HG03280 (cell line): ENCODE measurements around the gene AFF2.

Experiments used
- ATAC-seq: cut with Tn5 transposase; IDR thresholded peaks from one replicate; pipeline ENCODE4 v1.9.1; 2021; ENCODE audit warnings: mild to moderate bottlenecking, moderate library complexity; ENCODE audit not compliant: unreplicated experiment

The AFF2 gene

DNA sequence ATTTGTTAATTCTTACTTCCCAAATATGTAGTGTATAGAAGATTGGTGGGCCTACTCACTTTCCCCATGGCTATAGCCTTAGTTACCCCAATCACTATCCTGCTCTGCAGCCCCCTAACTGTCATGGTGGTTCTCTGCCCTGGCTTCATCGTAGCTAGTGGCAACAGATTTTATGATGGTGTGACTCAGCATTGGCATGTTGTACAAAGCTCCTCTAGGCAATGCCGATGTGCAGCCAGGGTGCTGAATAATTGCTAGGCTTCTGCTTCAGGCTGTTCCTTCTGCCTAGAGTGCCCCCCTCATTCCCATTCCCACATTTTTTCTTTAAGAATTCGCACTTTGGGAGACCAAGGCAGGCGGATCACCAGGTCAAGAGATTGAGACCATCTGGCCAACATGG is 35.2 kb downstream of the AFF2 start:
- ATAC-seq, result no peak

DNA sequence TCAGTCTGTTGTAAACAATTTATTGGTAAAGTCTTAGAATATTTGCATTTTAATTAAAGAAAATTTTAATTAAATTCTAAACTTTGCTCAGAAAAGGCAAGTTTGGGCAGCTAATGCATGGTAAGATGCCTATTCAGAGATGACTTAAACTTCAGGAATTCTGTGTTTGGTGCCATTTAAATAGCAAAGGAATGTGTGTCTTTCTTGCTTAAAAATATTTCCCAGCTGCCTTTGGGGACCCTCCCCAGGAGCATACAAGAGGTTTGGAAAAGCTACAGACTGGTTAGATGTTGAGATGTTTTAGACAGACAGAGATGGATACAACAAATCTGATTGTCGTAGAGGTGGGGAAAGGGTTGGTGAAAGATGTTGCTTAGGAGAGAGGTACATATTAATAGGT is 36.5 kb downstream of the AFF2 start:
- ATAC-seq, result no peak

DNA sequence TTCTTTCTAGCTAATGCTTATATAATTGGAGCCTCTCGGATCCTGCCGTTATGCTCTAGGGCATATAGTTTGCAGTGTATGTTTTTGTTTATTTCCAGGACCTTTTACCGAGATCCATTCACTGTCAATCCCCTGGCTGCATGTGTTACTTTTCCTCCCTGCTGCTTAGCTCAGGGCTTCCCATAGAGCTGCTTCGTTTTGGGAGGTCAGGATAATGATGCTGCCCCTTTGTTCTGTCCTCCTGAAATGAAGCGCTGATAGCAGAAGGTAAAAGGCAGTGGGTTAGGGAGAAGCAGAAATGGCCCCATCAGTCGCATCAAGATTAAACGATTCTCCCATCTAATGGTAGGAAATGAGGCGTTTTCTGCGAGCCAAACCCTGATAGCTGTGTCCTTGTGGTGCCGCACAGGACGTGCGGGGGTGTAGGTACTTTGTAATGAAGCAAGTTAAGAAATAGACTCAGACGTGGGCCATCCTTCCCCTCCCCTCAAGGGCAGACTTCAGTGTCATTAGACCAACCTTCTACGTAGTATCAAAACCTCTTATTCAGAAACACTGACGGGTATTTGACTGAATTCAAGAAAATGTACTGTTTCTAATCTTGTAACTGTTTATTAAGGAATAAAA is 37.3 kb downstream of the AFF2 start:
- no peak for ATAC-seq

DNA sequence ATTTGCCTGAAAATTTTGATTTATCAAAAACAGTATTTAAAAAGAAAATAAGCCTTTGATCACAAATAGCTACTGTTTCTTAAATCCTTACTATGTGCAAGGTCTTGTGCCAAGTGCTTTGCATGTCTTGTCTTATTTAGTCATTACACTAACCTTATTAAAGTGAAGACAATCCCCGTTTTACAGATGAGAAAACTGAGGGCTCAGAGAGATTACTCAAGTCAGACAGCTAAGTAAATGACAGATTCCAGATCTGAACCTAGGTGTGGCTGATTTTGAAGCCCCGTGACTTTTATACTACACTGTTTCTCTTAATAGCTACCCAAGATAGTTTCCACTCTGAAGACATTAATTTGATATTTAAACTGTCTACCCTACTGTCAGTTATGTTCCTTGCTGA is 38.2 kb downstream of the AFF2 start:
- no peak for ATAC-seq

DNA sequence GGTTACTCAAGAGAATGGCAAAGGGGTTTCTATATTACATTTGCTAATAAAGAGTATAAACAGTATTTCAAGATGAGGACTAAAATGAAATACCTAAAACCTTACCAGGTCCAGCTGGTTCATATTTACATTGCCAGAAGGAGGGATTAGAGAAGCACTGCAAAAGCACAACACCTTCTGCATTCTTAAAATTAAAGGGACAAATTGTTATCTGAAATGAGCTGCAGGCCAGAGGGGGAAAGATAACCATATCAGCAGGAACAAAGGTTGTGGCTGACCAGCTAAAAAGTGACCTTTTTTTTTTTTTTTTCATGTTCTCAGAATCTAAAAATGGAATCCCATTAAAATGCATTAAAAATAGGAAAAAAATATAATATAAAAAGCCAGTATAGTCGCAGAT is 39.7 kb downstream of the AFF2 start:
- no peak for ATAC-seq

DNA sequence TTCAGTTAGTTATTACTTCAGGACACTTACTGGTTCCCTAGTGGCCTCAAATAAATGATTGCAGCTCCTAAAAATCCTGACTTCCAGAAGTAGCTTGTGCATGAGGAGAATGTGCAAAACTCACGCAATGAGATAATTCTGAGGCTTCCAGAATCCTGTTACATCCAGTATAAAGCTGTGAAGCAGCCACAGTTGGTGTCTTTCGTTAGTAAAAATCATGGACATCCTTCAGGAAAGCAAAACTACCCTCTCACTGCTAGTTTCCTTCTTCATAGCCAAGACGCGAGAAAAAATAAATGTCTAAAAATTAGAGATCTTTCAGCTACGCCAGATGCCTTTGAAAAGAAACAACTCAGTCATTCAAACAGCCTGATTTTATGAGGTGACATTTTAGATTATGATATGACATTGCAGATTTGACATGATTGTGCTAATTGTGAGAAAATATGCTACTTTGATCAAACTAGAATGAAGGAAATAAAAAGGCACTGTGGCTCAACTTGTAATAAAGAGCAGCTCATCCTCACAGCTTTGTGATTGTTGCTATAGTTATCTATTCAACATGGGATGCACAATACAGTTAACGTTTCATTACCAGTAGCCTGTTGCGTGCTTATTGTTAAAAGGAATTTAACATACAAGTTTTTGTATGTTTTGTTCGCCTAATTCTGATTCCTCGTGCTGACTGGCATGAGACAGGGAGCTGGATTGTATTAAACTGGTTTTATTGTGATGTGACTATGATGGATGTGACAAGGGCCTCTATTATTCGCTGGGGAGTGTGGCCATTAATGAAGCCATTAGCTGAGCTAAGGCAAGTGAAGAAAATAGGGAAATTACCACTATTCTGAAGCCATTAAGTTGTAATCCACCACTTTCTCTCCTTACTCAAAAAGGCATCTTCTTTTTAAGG is 40.5 kb downstream of the AFF2 start:
- no peak for ATAC-seq

DNA sequence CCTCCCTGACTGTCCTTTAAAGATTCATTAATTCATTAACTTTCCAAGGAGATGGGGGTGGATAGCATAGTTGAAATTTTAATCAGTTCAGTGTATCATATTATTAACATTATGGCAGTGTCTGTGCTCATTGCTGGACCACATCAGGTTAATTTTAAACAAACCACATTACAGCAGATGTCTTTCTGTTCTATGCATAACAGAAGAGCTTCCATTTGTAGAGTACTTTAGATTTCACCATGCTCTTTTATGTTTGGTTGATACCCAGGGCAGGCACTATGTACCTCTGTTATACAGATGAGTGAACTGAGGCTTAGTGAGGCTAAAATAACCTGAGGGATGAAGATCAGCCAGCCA is 41.1 kb downstream of the AFF2 start:
- no peak for ATAC-seq

DNA sequence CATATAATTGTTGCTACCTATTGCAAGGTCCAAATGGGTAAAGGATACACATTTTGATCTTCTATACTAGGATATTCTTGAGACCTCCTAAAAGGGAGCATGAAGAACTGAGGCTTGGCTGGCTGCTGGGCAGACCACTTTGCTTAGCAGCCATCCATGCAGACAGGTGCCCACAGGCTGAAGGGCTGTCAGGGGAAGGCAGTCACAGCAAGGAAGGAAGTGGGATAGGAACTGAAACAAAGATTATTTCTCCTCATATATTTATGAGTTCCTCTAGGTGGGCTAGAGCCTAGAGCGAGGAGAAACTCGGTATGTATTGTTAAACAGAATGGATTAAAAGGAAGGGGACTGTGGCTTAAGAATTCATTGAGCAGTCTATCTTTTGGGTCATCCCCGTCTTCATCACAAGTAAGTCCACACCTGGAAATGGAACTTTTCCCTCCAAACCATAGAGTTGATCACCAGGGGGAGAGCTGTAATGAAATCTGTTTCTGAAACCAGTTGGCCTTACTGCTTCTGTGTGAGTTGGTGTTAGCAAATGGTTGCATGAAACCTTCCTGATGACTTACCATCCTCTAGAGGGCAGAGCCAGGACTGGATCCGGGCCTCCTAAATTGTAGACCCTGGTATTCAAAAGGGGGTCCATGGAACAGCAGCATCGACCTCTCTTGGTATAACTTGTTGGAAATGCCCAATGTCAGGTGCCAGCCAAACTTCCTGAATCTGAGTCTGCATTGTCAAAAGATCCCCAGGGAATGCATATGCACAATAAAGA is 42.3 kb downstream of the AFF2 start:
- ATAC-seq, result no peak

DNA sequence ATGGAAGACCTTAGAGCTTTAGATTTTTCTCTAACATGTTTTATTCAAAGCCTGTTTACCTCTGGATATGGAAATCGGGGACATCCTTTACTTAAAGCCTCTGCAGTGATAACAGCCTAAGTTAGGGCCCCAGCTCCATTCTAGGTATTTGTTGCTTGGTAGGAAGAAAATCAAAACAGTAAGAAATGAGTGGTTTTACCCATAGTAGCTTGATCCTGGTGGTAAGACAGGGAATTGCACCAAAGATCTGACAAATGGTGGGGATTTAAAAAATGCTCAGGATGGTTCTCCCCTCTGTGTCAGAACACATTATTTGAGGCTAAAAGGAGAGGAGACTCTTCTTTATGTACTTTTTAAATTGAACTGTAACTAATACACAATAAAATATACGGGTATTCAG is 52.4 kb downstream of the AFF2 start:
- ATAC-seq, result no peak

DNA sequence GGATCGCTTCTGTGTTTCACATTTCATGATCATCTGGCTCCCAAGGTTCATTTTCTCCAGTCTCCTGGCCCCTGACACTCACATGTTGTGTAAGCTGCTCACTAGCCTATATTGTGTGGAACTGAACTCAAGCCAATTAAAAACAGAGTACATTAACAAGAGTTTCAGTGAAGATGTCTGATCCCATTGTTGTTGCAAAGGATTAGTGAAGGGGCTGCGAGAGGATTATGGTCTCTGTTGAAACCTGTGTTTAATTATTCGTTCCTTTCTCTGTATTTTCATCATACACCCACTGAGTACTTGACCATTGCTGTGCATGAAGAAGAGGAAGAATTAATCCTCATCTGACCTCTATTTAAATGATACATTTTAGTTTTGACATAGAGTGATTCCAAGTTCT is 54.7 kb downstream of the AFF2 start:
- no peak for ATAC-seq

DNA sequence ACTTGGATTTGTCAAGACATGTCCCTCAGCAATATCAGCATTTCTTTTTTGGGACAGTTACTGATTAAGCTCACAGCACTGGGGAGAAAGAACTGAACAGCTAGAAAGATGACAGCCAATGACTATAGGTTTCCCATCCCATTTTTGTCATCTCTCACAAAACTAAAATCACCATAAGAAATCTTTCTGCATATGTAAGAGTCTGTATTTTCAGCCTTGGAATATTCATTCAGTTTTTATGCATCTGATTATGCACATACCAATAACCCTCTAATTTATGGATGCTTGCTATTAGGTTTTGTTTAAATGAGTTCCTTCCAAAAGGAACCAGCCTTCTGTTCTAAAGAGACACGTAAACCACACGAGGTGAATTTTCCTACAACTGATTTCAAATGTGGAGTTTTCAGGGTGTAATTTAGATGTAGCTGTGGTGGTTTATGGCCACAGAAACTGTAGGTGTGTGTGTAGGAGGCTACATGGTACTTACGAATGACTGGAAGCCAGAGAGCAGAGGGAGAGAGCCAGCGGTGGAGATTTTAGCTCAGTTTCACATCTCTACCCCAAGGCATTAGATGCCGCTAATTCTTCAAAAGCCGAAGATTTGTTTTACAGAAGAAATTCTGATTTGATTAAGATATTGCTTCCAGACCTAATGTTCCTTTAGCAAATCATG is 55.3 kb downstream of the AFF2 start:
- ATAC-seq, result no peak

DNA sequence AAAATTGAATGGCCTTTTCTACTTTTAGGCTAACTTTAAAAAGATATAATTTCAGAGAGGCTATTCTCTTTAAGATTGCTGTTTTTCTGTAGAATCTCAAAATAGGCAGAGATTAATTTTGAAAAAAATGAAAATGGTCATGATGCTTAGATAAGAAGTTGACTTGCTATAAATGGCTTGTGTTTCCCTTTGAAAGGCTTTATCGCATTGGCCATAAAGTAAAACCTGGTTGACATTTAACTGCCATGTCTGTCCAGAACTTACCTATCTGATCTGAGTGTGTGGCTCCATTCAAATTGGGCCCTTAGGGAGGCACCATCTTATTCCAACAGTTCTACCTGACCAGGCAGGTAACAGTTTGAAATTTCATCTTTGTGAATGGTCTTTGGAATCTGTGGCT is 56.1 kb downstream of the AFF2 start:
- ATAC-seq, result no peak

DNA sequence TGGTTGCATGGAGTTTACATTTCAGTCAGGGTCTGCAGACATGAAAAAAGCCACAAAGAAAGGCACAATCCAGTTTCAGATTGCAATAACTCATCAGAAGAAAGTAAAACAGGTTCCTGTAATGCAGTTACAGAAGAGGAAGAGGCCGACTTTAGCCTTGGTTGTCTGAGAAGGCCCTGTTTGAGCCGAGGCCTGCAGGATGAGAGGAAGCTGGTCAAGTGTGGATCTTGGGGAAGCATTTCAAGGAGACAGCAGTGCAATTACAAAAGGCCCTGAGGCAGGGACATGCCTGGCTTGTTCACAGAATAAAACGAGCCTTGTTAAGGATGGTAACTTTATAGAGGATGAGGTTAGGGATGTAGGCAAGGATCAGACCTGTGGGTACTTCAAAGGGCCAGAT is 62.4 kb downstream of the AFF2 start:
- ATAC-seq, result no peak

DNA sequence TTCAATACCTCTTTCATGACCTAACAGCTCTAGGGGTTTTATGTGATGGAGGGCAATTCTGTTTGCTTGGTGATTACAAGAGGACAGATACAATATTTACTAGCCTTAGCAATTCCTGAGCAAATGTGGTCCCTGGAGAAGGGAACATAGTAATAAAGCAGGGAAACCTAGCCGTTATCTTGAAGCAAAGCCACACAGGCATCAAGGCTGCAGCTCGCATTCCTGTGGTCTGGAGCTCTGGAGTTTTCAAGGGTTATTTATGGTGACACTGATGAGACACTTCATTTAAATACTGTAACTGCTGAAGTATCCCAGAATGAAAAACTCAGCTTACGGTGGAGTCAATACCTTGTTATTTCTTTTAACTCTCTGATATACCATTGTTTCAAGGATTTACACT is 66.8 kb downstream of the AFF2 start:
- no peak for ATAC-seq

DNA sequence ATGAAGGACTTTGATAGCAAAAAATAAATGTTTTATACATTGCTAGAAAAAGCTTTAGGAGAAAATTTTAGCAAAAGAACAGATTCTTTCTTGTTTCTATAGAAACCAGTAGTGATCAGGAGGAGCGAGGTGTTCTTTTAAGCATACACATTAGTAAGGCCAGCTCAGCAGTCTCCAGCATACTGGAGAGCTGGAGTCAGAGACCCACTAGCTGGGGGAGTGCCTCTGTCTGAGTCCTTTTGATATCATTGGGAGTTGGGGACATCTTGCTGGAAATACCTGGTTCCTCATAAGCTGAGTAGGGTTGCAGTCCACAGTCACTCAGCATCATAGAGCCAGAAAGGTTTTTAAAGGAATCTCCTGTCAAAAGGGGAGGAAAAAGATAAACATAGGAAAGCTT is 67.4 kb downstream of the AFF2 start:
- no peak for ATAC-seq

DNA sequence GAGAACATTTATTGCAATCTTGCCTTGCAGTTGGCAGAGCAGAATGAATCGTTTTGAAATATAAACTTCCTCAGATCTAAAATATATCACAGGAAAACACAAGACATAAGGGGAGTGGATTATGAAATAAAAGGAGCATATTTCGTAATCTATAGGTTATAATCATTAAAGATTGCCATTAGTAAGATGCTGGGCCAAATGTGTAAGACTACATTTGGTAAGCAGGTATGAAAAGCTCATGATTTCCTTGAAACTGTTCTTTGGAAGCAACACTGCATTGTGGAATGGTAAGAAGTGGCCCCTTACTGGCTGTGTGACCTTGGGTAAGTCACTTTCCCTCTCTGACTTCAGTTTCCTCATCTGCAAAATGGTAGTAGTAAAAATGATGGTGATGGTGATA is 68.3 kb downstream of the AFF2 start:
- no peak for ATAC-seq

DNA sequence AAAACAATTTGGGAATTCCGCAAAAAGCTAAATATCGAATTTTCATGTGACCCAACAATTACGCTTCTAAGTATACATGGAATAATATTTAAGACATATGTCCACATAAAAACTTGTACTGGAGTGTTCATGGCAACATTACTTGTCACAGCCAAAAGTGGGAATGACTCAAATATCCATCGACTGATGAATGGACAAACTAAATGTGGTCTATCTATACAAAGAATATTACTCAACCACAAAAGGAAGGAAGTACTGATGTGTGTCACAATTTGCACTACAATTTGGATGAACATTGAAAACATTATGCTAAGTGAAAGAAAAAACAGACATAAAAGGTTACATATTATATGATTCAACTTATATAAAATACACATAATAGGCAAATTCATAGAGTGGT is 71.9 kb downstream of the AFF2 start:
- no peak for ATAC-seq

DNA sequence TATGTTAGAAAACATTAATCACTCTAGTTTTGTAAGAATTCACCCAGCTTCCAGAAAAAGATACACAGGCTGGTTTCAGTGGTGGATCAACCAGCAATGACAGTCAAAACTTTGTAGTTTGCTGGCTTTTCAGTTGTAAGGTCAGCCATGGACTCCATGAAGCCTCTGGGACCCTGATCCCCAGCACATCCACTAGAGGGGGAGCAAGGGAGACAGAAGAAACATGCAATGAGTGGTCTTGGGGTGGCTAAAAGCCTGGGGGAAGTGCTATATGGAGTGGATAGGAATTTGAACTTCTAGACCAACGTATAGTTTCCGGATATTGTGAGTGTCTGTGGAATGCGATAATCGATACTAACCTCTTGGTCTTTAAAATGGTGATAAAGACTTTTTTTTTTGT is 72.7 kb downstream of the AFF2 start:
- ATAC-seq, result no peak

DNA sequence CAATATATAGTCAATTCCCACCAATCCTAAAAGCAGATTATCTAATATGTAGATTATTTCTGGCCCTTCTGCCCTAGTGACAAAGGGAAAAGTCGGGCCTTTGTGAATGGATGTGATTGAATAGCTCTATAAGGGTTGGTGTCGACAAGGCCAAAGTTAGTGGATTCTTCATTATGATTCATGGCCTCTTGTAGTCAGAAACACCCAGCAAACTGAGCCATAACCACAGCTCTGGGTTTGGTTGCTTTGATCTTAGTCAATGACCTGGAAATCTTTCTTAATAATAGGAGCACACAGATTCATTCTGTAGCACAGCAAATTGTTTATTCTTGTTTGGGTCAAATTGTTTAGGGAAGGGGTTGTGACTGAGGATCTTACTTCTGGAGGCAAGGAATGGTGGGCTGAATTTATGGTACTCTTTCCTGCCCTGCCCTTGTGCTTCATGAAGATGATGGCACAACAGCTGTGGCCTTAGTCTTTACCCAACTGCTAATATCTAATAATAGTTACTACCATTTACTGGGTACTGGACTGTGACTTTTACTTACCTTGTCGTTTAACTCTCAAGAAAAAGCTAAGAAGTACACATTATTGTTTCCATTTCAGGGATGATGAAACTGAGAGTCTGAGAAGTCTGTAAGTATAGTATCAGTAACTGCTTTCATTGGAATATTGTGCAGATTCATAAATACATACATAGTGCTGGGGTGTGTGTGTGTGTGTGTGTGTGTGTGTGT is 74.0 kb downstream of the AFF2 start:
- ATAC-seq, result no peak

DNA sequence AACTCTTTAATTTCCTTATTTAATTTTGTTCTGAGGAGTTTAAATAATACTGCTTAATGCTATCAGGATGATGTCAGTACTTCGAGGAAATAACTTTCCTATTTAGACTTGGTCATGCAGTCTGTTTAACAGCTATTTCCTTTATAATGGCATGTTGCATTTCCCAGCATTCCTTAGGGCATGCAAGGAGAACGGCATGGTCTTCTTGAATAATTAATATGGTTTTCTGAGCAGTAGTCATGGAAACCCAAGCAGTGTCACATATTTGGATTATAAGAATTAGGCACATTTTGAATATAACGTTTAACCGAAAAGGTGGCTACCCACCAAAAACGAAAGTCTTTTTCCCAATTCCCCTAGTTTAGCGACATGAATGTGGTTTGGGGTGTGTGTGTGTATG is 76.0 kb downstream of the AFF2 start:
- no peak for ATAC-seq

DNA sequence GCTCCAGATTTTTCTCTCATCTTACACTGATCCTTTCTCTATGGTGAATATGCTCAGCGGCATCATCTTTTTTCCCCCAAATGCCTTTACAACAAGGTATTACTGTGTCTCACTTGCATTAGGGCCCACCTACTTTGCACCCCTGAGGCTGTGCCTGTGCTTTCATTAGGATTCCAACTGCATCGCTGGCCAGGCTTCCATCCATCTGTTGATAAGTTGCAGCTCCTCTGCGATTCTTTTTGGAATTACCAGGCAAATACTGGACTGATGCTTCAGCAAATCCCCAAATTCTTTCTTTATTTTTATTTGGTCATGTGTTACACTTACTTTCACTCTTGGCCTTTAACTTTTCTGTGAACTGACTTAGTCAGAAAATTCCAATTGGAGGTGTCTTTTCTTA is 77.3 kb downstream of the AFF2 start:
- ATAC-seq, result no peak
